ENCODE data around the gene PKNOX1. TPM values are rescaled to one million over a fixed set of nuclear protein-coding genes. Genes with fewer than 3 reads are reported as not detected.
A peak's percentile ranks its signal among the peaks of the same experiment; 100 is the strongest.

Gene PKNOX1
- total and polyA plus RNA-seq, 9 of the 15 experiments (the other 6 are each of a cell fraction or from before 2014, with no cell fraction given), result 8.8 to 25.9 (median 13.2) TPM

DNA sequence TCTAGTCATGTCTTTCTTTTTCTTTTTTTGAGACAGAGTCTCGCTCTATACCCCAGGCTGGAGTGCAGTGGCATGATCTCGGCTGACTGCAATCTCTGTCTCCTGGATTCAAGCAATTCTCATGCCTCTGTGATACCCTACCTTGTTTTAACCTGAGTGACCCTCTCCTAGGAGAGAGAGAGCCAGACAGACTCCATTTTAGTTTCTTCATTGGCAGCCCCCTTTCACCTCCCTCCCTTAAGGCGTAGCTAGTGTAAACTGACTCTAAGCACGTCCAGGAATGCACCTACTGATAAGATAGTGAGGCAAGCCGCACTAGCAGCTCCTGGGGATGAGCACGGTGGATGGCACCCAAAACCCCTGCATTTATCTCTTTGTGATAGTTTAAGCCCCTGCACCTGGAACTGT, 5.2 kb upstream of the PKNOX1 start (continued):
- TF ChIP-seq KDM1A (IDR thresholded peaks at IDR 0.05), result peak in 1 of 2 experiments; percentile 29; a peak in 1 of 4 replicates
- no peak for TF ChIP-seq ZNF24 (IDR thresholded peaks at IDR 0.05)
- TF ChIP-seq, protein P1, sequence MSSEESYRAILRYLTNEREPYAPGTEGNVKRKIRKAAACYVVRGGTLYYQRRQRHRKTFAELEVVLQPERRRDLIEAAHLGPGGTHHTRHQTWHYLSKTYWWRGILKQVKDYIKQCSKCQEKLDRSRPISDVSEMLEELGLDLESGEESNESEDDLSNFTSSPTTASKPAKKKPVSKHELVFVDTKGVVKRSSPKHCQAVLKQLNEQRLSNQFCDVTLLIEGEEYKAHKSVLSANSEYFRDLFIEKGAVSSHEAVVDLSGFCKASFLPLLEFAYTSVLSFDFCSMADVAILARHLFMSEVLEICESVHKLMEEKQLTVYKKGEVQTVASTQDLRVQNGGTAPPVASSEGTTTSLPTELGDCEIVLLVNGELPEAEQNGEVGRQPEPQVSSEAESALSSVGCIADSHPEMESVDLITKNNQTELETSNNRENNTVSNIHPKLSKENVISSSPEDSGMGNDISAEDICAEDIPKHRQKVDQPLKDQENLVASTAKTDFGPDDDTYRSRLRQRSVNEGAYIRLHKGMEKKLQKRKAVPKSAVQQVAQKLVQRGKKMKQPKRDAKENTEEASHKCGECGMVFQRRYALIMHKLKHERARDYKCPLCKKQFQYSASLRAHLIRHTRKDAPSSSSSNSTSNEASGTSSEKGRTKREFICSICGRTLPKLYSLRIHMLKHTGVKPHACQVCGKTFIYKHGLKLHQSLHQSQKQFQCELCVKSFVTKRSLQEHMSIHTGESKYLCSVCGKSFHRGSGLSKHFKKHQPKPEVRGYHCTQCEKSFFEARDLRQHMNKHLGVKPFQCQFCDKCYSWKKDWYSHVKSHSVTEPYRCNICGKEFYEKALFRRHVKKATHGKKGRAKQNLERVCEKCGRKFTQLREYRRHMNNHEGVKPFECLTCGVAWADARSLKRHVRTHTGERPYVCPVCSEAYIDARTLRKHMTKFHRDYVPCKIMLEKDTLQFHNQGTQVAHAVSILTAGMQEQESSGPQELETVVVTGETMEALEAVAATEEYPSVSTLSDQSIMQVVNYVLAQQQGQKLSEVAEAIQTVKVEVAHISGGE (CRISPR knock-in tag; IDR thresholded peaks at IDR 0.05), result 0 out of 6 replicates have a peak, but pooled peaks of 1 of the 3 experiments have one; percentile 40
- no peak for TF ChIP-seq ZNF830 (CRISPR knock-in tag; IDR thresholded peaks at IDR 0.05)
- no peak for TF ChIP-seq GABPB1 (CRISPR knock-in tag; IDR thresholded peaks at IDR 0.05)
- TF ChIP-seq ZNF197 (CRISPR knock-in tag; IDR thresholded peaks at IDR 0.05; ENCODE audit: low read depth), result 0 out of 2 replicates have a peak, but pooled peaks have one; percentile 44
- TF ChIP-seq, protein P2, sequence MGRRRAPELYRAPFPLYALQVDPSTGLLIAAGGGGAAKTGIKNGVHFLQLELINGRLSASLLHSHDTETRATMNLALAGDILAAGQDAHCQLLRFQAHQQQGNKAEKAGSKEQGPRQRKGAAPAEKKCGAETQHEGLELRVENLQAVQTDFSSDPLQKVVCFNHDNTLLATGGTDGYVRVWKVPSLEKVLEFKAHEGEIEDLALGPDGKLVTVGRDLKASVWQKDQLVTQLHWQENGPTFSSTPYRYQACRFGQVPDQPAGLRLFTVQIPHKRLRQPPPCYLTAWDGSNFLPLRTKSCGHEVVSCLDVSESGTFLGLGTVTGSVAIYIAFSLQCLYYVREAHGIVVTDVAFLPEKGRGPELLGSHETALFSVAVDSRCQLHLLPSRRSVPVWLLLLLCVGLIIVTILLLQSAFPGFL (CRISPR knock-in tag; IDR thresholded peaks at IDR 0.05), result no peak
- TF ChIP-seq JUND (IDR thresholded peaks at IDR 0.05; ENCODE audit: borderline replicate concordance, low read depth, low read length), result 0 out of 2 replicates have a peak, but pooled peaks have one; percentile 34
- no peak; the same call in 2 of the 3 replicates for TF ChIP-seq JUND (tag; IDR thresholded peaks at IDR 0.05; ENCODE audit: borderline replicate concordance, low read depth, low read length)
- TF ChIP-seq ETV5 (CRISPR knock-in tag; IDR thresholded peaks at IDR 0.05; ENCODE audit: low read depth), result no peak
- no peak for TF ChIP-seq ZBTB1 (CRISPR knock-in tag; IDR thresholded peaks at IDR 0.05; ENCODE audit: borderline replicate concordance, low read depth)
- no peak for TF ChIP-seq RBBP5 (IDR thresholded peaks at IDR 0.05; ENCODE audit: borderline replicate concordance, insufficient read depth, low read length, poor library complexity, severe bottlenecking)
- no peak for TF ChIP-seq JUN (IDR thresholded peaks at IDR 0.05; ENCODE audit: borderline replicate concordance, low read depth, low read length)
- no peak for TF ChIP-seq JUN (CRISPR knock-in tag; IDR thresholded peaks at IDR 0.05; ENCODE audit: borderline replicate concordance)
- TF ChIP-seq RBM25 (IDR thresholded peaks at IDR 0.05; ENCODE audit: low read depth, low read length, severe bottlenecking), result no peak
- no peak for TF ChIP-seq ZNF224 (CRISPR knock-in tag; IDR thresholded peaks at IDR 0.05)
- peak; percentile 78; the same call in 1 of the 2 replicates for TF ChIP-seq ZNF583 (CRISPR knock-in tag; IDR thresholded peaks at IDR 0.05)
- no peak for TF ChIP-seq SRSF7 (optimal IDR thresholded peaks at IDR 0.05; ENCODE audit: low read depth, low read length)
- 0 out of 2 replicates have a peak, but pooled peaks have one; percentile 47 for TF ChIP-seq IFI16 (CRISPR knock-in tag; IDR thresholded peaks at IDR 0.05)

Measured in K562 (cell line).